Activated effector memory CD4-positive, alpha-beta T cell treated with Interleukin-2 at 50 U/mL for 16 hours (primary cell): ENCODE data around the gene NT5C3B.
"Not testable (repeated sequence)": the region's sequence is repeated elsewhere in the genome, so short reads cannot be mapped to it uniquely, and the experiment has no call there.

Source experiments
- DNase-seq: peaks from one replicate; pipeline ENCODE4 v3.0.0-alpha.2; 2020

NT5C3B gene

GRCh38 chr17:41835800-41836549, at the start of gene NT5C3B:
NT5C3B (minus strand) TSS chr17:41836232; CDS start chr17:41836193, 39 bp downstream.
- peak; percentile 23 for DNase-seq

- no peak for DNase-seq
Measured at GRCh38 chr17:41885733-41886132, 49.7 kb upstream of the NT5C3B start.

- no peak for DNase-seq
Measured at GRCh38 chr17:41882756-41883155, 46.7 kb upstream of the NT5C3B start.

- DNase-seq = no peak
Measured at GRCh38 chr17:41880130-41880529, 44.1 kb upstream of the NT5C3B start.

- DNase-seq = not testable (repeated sequence)
Measured at GRCh38 chr17:41874293-41874670, 38.2 kb upstream of the NT5C3B start.

GRCh38 chr17:41873559-41874292, 37.7 kb upstream of the NT5C3B start:
- no peak for DNase-seq

- DNase-seq = no peak
Measured at GRCh38 chr17:41871789-41872188, 35.8 kb upstream of the NT5C3B start.

GRCh38 chr17:41870627-41871026, 34.6 kb upstream of the NT5C3B start:
- DNase-seq = no peak

GRCh38 chr17:41870097-41870496, 34.1 kb upstream of the NT5C3B start:
- no peak for DNase-seq

- DNase-seq = no peak
Measured at GRCh38 chr17:41869426-41869825, 33.4 kb upstream of the NT5C3B start.

GRCh38 chr17:41868568-41868967, 32.5 kb upstream of the NT5C3B start:
- no peak for DNase-seq

- no peak for DNase-seq
Measured at GRCh38 chr17:41865596-41865893, 29.5 kb upstream of the NT5C3B start.

GRCh38 chr17:41864836-41865595, 29.0 kb upstream of the NT5C3B start, which contains the start of gene KLHL11:
KLHL11 (minus strand) TSS chr17:41865423; CDS start chr17:41865370, 53 bp downstream.
- peak; percentile 84 for DNase-seq

GRCh38 chr17:41864498-41864835, 28.4 kb upstream of the NT5C3B start:
- DNase-seq = no peak

GRCh38 chr17:41863074-41863848, 27.2 kb upstream of the NT5C3B start:
- DNase-seq = peak; percentile 2

- DNase-seq = no peak
Measured at GRCh38 chr17:41860254-41860931, 24.4 kb upstream of the NT5C3B start.

GRCh38 chr17:41851382-41851781, 15.3 kb upstream of the NT5C3B start:
- not testable (repeated sequence) for DNase-seq

GRCh38 chr17:41849251-41849990, 13.4 kb upstream of the NT5C3B start:
- DNase-seq = no peak

- no peak for DNase-seq
Measured at GRCh38 chr17:41848788-41849187, 12.8 kb upstream of the NT5C3B start.

- no peak for DNase-seq
Measured at GRCh38 chr17:41844971-41845370, 8.9 kb upstream of the NT5C3B start.

GRCh38 chr17:41840781-41841180, 4.7 kb upstream of the NT5C3B start:
- not testable (repeated sequence) for DNase-seq

GRCh38 chr17:41839448-41839847, 3.4 kb upstream of the NT5C3B start:
- DNase-seq = not testable (repeated sequence)
